OCI-LY3 (cell line): ENCODE measurements around the gene NGEF.

Source experiments
- EZH2phosphoT487 ChIP-seq: fragments of 200-600 bp; shearing (Covaris generic); IDR thresholded peaks from 2 replicates; pipeline ENCODE4 v1.6.1; 2018; ENCODE audit warnings: antibody characterized with exemption, mixed run types, low read depth
- TF ChIP-seq, protein P1 (sequence below): fragments of 200-600, 300-600 bp; sonication (generic); IDR thresholded peaks from 2 replicates; pipeline ENCODE4 v1.5.1; 2014; ENCODE audit warnings: antibody characterized with exemption, low read length, low read depth

- TF ChIP-seq, protein P1, sequence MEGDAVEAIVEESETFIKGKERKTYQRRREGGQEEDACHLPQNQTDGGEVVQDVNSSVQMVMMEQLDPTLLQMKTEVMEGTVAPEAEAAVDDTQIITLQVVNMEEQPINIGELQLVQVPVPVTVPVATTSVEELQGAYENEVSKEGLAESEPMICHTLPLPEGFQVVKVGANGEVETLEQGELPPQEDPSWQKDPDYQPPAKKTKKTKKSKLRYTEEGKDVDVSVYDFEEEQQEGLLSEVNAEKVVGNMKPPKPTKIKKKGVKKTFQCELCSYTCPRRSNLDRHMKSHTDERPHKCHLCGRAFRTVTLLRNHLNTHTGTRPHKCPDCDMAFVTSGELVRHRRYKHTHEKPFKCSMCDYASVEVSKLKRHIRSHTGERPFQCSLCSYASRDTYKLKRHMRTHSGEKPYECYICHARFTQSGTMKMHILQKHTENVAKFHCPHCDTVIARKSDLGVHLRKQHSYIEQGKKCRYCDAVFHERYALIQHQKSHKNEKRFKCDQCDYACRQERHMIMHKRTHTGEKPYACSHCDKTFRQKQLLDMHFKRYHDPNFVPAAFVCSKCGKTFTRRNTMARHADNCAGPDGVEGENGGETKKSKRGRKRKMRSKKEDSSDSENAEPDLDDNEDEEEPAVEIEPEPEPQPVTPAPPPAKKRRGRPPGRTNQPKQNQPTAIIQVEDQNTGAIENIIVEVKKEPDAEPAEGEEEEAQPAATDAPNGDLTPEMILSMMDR: no peak
- TF ChIP-seq EZH2phosphoT487: no peak
These were observed 102.7 kb downstream of the NGEF start for GRCh38 chr2:232910376-232910775.
